Astrocyte (in vitro differentiated cells and primary cell): ENCODE results near the gene TMUB2. TPM values are rescaled to one million over a fixed set of nuclear protein-coding genes. Genes with fewer than 3 reads are reported as not detected.
A peak's percentile ranks its signal among the peaks of the same experiment; 100 is the strongest.

Experiments used
- DNase-seq: peaks from one replicate; pipeline ENCODE4 v3.0.0-alpha.2; 2010; ENCODE audit warnings: low read depth
- FAIRE-seq: peaks from 2 replicates; lab custom pipeline; 2011; peaks lifted over from hg19 to GRCh38; lab: Jason Lieb, UNC
- H2AFZ ChIP-seq: 2 replicates; pipeline ENCODE4 v1.6.0; 2012; ENCODE audit warnings: low read depth, low read length, inconsistent platforms
- H3K27ac ChIP-seq: 2 replicates; pipeline ENCODE4 v1.5.1; 2011; ENCODE audit warnings: low read depth, low read length, inconsistent platforms
- H3K27me3 ChIP-seq: 2 replicates; pipeline ENCODE4 v1.6.0; 2011; ENCODE audit warnings: low read length, inconsistent platforms; ENCODE audit not compliant: insufficient read depth
- H3K36me3 ChIP-seq: 2 replicates; pipeline ENCODE4 v1.5.1; 2011; ENCODE audit warnings: low read length, inconsistent platforms; ENCODE audit not compliant: insufficient read depth
- H3K4me1 ChIP-seq: 2 replicates; pipeline ENCODE4 v1.5.1; 2011; ENCODE audit warnings: low read length, inconsistent platforms; ENCODE audit not compliant: insufficient read depth
- H3K4me2 ChIP-seq: 2 replicates; pipeline ENCODE4 v1.6.0; 2012; ENCODE audit warnings: low read length, inconsistent platforms
- H3K4me3 ChIP-seq: 2 replicates; pipeline ENCODE4 v1.5.1; 2011; ENCODE audit warnings: low read depth, mild to moderate bottlenecking, low read length, inconsistent platforms; ENCODE audit not compliant: insufficient read depth
- H3K79me2 ChIP-seq: 2 replicates; pipeline ENCODE4 v1.6.0; 2012; ENCODE audit warnings: mild to moderate bottlenecking, low read length, inconsistent platforms; ENCODE audit not compliant: insufficient read depth
- H3K9ac ChIP-seq: 2 replicates; pipeline ENCODE4 v1.6.0; 2012; ENCODE audit warnings: mild to moderate bottlenecking, low read length, inconsistent platforms
- H3K9me3 ChIP-seq: 2 replicates; pipeline ENCODE4 v1.5.1; 2012; ENCODE audit warnings: low read depth, mild to moderate bottlenecking, low read length, inconsistent platforms; ENCODE audit not compliant: insufficient read depth
- H4K20me1 ChIP-seq: 2 replicates; pipeline ENCODE4 v1.6.0; 2012; ENCODE audit warnings: low read length, inconsistent platforms; ENCODE audit not compliant: insufficient read depth
- H3K27ac Mint-ChIP-seq: one replicate; pipeline ENCODE4 v1.8.0; 2021; ENCODE audit warnings: mild to moderate bottlenecking, mixed read lengths; ENCODE audit not compliant: unreplicated experiment
- H3K27me3 Mint-ChIP-seq: one replicate; pipeline ENCODE4 v1.8.0; 2021; ENCODE audit warnings: low read depth, mixed read lengths; ENCODE audit not compliant: unreplicated experiment
- H3K36me3 Mint-ChIP-seq: one replicate; pipeline ENCODE4 v1.8.0; 2021; ENCODE audit warnings: low read depth, mixed read lengths; ENCODE audit not compliant: unreplicated experiment
- H3K4me1 Mint-ChIP-seq: one replicate; pipeline ENCODE4 v1.8.0; 2021; ENCODE audit warnings: low read depth, mixed read lengths; ENCODE audit not compliant: unreplicated experiment
- H3K4me3 Mint-ChIP-seq: one replicate; pipeline ENCODE4 v1.8.0; 2021; ENCODE audit warnings: mild to moderate bottlenecking, moderate library complexity, mixed read lengths; ENCODE audit not compliant: unreplicated experiment
- H3K9me3 Mint-ChIP-seq: one replicate; pipeline ENCODE4 v1.8.0; 2021; ENCODE audit warnings: mild to moderate bottlenecking, mixed read lengths; ENCODE audit not compliant: unreplicated experiment
- EZH2 ChIP-seq: IDR thresholded peaks from 2 replicates; pipeline ENCODE4 v1.6.1; 2012; ENCODE audit warnings: mild to moderate bottlenecking, low read length, inconsistent platforms; ENCODE audit not compliant: insufficient read depth
- total RNA-seq: library from RNA; stranded (reverse); gene quantifications from 2 replicates; pipeline ENCODE4 v1.2.1, GENCODE V29; 2021
- TF ChIP-seq, protein P1 (sequence below): IDR thresholded peaks from 2 replicates; pipeline ENCODE4 v1.5.1; 2011; ENCODE audit warnings: low read depth, mild to moderate bottlenecking, inconsistent platforms, low read length, moderate library complexity; ENCODE audit not compliant: insufficient read depth

The TMUB2 gene
- total RNA-seq, 1 donor from 2014 or later, result 28.8 TPM

DNA sequence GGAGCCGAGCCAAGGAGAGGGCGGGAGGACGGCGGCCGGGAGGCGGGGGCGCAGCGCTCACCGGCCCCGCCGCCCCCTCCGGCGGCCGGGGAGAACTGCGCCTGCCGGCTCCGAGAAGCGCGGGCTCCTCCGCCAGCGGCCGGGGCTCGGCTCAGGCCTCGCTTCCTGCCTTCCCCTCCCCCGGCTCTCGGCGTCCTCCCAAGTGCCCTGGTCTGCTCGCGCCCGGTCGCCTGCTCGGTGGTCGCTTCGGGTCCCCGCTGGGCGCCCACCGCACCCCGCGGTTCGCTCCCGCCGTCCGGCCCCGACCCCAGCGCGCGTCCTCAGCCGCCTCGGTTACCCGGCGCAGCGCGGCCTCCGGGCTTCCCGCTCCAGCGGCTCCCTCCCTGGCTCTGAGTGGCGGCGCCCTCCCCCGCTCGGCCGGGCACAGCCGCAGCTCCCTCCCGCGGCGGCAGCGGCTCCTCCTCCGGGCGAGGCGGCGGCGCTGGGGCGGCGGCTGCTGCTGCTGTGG is 32.4 kb downstream of the TMUB2 start:
- Histone ChIP-seq H3K4me3 (peak overlapping the region; percentile 68), H3K9me3 (no peaks in the 10 kb centered on the region), H2AFZ (no peak overlapping the region), H3K4me2 (peak overlapping the region; percentile 98), H3K27ac (peak overlapping the region; percentile 86), H3K79me2 (peaks cover 61% of the 10 kb centered on the region), H3K27me3 (no peaks in the 10 kb centered on the region), H3K36me3 (peaks cover 21% of the 10 kb centered on the region), H3K9ac (peak overlapping the region; percentile 90), H3K4me1 (peaks cover 30% of the 10 kb centered on the region), H4K20me1 (peaks cover 53% of the 10 kb centered on the region)
- Mint-ChIP-seq H3K4me3 (no peak overlapping the region), H3K27ac (no peak overlapping the region), H3K9me3 (no peaks in the 10 kb centered on the region), H3K36me3 (peaks cover 17% of the 10 kb centered on the region), H3K27me3 (no peaks in the 10 kb centered on the region), H3K4me1 (peaks cover 13% of the 10 kb centered on the region)
- no peak for FAIRE-seq
- TF ChIP-seq, protein P1, sequence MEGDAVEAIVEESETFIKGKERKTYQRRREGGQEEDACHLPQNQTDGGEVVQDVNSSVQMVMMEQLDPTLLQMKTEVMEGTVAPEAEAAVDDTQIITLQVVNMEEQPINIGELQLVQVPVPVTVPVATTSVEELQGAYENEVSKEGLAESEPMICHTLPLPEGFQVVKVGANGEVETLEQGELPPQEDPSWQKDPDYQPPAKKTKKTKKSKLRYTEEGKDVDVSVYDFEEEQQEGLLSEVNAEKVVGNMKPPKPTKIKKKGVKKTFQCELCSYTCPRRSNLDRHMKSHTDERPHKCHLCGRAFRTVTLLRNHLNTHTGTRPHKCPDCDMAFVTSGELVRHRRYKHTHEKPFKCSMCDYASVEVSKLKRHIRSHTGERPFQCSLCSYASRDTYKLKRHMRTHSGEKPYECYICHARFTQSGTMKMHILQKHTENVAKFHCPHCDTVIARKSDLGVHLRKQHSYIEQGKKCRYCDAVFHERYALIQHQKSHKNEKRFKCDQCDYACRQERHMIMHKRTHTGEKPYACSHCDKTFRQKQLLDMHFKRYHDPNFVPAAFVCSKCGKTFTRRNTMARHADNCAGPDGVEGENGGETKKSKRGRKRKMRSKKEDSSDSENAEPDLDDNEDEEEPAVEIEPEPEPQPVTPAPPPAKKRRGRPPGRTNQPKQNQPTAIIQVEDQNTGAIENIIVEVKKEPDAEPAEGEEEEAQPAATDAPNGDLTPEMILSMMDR, result no peak
- no peak for TF ChIP-seq EZH2
- DNase-seq, result no peak

DNA sequence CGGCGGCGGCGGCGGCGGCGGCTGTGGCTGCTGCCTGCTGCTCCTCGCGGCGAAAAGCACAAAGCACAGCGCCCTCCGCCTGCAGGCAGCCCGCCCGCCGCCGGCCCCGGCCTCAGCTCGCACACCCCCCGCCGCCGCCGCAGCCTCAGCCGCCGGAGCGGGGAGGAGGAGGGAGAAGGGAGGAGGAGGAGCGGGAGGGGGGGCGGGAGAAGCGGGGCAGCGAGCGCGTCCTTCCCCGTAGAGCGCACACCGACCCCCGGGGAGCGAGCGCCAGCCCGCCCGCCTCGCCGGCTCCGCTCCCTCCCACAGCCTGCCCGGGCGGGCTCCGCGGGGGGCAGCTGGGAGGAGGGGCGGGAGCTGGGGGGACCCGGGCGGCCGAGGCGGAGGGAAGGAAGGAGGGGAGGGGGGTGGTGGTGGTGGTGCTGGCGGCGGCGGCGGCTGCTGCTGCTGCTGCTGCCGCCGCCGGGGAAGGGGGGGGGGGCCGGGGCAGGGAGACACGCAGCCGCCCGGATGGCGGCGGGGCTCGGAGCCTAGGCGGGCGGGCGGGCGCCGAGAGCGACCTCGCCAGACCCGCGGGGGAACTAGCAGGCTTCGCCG is 32.9 kb downstream of the TMUB2 start, which contains the start of gene UBTF:
Gene UBTF, minus strand, starts transcription at position 60 of the 597 bp plus-strand sequence. CDS start 1,446 bp downstream, outside the sequence.
- H3K9me3 ChIP-seq, result no peaks in the 10 kb centered on the region
- H3K4me3 ChIP-seq, result peak within 1 kb of the TSS; percentile 76
- H3K79me2 ChIP-seq, result peaks cover 61% of the 10 kb centered on the region
- TF ChIP-seq, protein P1, result no peak
- TF ChIP-seq EZH2, result no peak
- Mint-ChIP-seq H3K27ac (peak within 1 kb of the TSS; percentile 75), H3K36me3 (peaks cover 13% of the 10 kb centered on the region), H3K9me3 (no peaks in the 10 kb centered on the region), H3K27me3 (no peaks in the 10 kb centered on the region), H3K4me1 (peaks cover 13% of the 10 kb centered on the region), H3K4me3 (peak within 1 kb of the TSS; percentile 90)
- H3K27me3 ChIP-seq, result no peaks in the 10 kb centered on the region
- H3K9ac ChIP-seq, result peak within 1 kb of the TSS; percentile 90
- H4K20me1 ChIP-seq, result peaks cover 48% of the 10 kb centered on the region
- no peak for DNase-seq
- H2AFZ ChIP-seq, result peak within 1 kb of the TSS; percentile 41
- peaks cover 21% of the 10 kb centered on the region for H3K36me3 ChIP-seq
- peaks cover 30% of the 10 kb centered on the region for H3K4me1 ChIP-seq
- FAIRE-seq, result no peak
- peak within 1 kb of the TSS; percentile 86 for H3K27ac ChIP-seq
- peak within 1 kb of the TSS; percentile 98 for H3K4me2 ChIP-seq
